HG03025 (cell line): ENCODE measurements around the gene RAB23.

ENCODE experiments used
- ATAC-seq: cut with Tn5 transposase; IDR thresholded peaks from one replicate; pipeline ENCODE4 v1.9.1; 2021; ENCODE audit warnings: mild to moderate bottlenecking, moderate library complexity; ENCODE audit not compliant: unreplicated experiment, low FRiP score

The RAB23 gene

GRCh38 chr6:57193177-57193576 is 28.9 kb downstream of the RAB23 start:
- no peak for ATAC-seq

- ATAC-seq, result no peak
Measured at GRCh38 chr6:57190140-57190539, 32.0 kb downstream of the RAB23 start.

GRCh38 chr6:57183336-57183735 is 38.8 kb downstream of the RAB23 start:
- ATAC-seq, result no peak

GRCh38 chr6:57182017-57182432 is 40.1 kb downstream of the RAB23 start:
- ATAC-seq, result no peak

- ATAC-seq, result no peak
Measured at GRCh38 chr6:57180596-57180995, 41.5 kb downstream of the RAB23 start.

GRCh38 chr6:57177545-57178265 is 44.4 kb downstream of the RAB23 start:
- no peak for ATAC-seq

GRCh38 chr6:57174511-57174907 is 47.6 kb downstream of the RAB23 start:
- ATAC-seq, result no peak

- no peak for ATAC-seq
Measured at GRCh38 chr6:57173886-57174510, 48.1 kb downstream of the RAB23 start.

- ATAC-seq, result no peak
Measured at GRCh38 chr6:57173056-57173885, 48.8 kb downstream of the RAB23 start.

- ATAC-seq, result peak; percentile 88
Measured at GRCh38 chr6:57172136-57173055, 49.7 kb downstream of the RAB23 start, which contains the start of gene BAG2. Gene BAG2, plus strand, starts transcription at chr6:57172326. Its CDS starts 372 bp downstream, at chr6:57172698.

- ATAC-seq, result no peak
Measured at GRCh38 chr6:57165080-57165479, 57.0 kb downstream of the RAB23 start.

- no peak for ATAC-seq
Measured at GRCh38 chr6:57163956-57164355, 58.2 kb downstream of the RAB23 start.

- ATAC-seq, result no peak
Measured at GRCh38 chr6:57162516-57162915, 59.6 kb downstream of the RAB23 start.

- ATAC-seq, result no peak
Measured at GRCh38 chr6:57162028-57162427, 60.1 kb downstream of the RAB23 start.

GRCh38 chr6:57159127-57159526 is 63.0 kb downstream of the RAB23 start:
- no peak for ATAC-seq

GRCh38 chr6:57158658-57159057 is 63.4 kb downstream of the RAB23 start:
- ATAC-seq, result no peak

GRCh38 chr6:57147955-57148858 is 73.9 kb downstream of the RAB23 start:
- no peak for ATAC-seq

- ATAC-seq, result no peak
Measured at GRCh38 chr6:57147401-57147800, 74.7 kb downstream of the RAB23 start.

- no peak for ATAC-seq
Measured at GRCh38 chr6:57143690-57144089, 78.4 kb downstream of the RAB23 start.
